HG03039 (cell line): ENCODE results near the gene ARHGAP15.

Source experiments
- ATAC-seq: cut with Tn5 transposase; IDR thresholded peaks from one replicate; pipeline ENCODE4 v1.9.1; 2021; ENCODE audit warnings: mild to moderate bottlenecking, moderate library complexity; ENCODE audit not compliant: unreplicated experiment

ARHGAP15 gene

GRCh38 chr2:143144813-143145455, 15.7 kb downstream of the ARHGAP15 start:
- no peak for ATAC-seq

DNA sequence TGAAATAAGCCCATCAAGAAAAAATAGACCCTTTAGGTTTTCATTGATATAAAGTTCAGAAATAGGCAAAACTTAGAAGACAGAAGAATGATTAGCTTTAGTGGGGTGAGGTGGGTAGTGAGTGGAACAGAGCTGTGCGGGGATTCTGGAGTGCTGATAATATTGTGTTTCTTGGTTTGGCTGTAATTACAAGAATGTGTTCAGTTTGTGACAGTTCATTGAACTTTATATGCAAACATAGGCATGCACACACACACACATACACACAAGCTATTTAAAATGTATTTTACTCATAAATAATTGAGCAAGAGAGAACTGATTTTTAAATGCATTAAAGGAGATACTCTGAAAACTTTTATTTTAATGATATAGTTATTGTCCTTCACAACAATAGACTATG, 17.1 kb downstream of the ARHGAP15 start:
- no peak for ATAC-seq

GRCh38 chr2:143146815-143147530, 17.8 kb downstream of the ARHGAP15 start:
- ATAC-seq = no peak

- no peak for ATAC-seq
Observed at GRCh38 chr2:143148011-143148410, 18.8 kb downstream of the ARHGAP15 start.

DNA sequence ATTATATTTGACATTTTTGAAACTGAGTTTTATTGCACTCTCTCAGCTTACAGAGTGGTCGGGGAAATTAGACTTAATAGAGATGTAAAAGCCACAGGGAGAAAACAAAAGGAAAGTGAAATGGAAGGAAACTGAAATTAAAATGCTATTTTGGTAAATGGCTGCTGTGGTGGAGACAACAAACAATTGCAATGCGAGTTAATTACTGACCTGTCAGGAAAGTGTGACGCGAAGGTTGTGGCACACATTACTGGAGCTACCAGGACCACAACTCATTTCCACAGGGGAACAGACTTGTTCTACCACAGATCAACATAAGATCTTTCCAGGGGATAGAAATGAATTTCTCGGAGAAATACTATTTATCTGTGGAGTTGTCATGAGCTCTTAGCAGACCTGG, 19.5 kb downstream of the ARHGAP15 start:
- no peak for ATAC-seq

GRCh38 chr2:143150287-143150686, 21.1 kb downstream of the ARHGAP15 start:
- ATAC-seq = peak; percentile 65

DNA sequence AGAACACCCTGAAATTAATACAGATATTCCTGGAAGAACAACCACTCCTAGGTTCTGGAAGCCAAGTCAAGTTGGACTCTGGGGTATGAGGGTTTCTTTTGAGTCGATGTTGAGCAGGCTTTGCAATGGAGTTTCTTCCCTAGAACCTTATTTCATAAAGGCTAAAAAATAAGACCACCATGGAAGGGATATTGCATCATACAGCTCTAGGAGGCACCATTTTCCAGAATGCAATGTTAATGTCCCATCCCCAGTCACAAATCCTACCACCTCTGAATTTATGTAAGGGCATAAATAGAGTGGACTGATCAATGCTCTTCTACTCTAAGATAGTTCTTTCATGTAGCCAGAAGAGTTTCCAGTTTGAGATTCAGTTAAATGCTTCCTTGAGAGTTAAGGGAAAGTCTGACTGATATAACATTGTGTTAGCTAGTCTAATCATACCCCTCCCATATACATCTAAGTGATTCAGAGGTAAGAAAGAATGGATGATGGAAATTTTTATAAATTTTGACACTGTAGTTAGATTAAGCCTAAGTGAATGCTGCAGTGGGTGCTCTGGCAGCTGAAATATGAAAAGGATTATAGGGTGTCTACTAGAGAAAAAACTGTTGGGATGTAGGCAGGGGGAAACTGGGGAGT, 22.0 kb downstream of the ARHGAP15 start:
- no peak for ATAC-seq

GRCh38 chr2:143152219-143152618, 23.0 kb downstream of the ARHGAP15 start:
- no peak for ATAC-seq

- ATAC-seq = no peak
Observed at GRCh38 chr2:143152637-143153036, 23.4 kb downstream of the ARHGAP15 start.

DNA sequence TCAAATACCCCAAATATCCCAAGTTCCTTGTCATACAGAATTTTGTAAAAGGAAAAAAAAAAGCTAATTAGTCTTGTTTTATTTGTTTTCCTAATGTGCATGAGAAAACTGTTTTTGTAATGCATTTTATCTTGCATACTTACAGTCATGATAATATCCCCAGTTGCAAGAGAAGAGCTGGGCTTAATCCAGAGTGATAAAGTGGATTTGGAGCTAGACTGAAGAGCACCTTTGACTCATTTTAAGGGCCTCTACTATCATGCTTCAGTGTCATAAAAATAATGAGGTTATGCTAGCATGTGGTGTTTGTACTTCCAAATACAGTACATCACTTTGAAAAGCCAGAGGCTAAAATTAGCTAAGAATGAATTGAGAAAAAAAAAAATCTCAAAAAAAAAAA, 26.4 kb downstream of the ARHGAP15 start:
- ATAC-seq = no peak

DNA sequence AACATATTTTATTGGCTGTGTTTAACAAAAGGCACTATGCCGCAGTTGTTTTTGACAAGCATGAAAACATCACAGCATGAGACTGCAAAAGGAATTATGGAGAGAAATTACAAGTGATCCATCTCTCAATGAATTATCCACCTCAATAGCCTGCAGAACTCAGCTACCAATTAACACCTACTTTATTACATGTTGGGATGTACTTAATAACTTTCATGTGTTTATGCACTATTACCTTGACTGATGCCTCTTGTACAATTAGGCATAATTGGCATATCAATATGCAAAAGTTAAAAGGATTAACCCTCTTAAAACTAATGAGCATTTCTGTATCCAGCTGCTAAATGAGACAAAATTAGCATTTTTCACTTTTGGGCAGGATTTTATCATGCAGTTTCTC, 27.8 kb downstream of the ARHGAP15 start:
- no peak for ATAC-seq

DNA sequence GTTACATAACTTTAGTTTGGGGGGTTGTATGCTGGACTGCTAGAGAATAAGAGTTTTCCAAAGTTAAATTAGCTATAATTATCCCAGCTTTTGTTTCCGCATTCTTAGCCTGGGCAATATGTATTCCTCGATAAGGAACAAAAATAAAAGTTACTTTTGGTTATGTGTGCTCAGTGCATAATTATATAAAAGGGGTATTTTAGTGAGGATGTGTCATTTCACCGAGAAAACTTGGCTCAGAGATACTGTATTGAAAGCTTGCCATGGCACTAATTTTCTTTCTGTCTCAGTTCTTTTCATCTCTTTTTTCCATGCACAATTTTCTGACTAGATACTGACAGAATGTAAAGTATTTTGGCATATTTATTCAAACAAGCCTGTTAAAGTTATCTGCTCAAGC, 28.2 kb downstream of the ARHGAP15 start:
- no peak for ATAC-seq

DNA sequence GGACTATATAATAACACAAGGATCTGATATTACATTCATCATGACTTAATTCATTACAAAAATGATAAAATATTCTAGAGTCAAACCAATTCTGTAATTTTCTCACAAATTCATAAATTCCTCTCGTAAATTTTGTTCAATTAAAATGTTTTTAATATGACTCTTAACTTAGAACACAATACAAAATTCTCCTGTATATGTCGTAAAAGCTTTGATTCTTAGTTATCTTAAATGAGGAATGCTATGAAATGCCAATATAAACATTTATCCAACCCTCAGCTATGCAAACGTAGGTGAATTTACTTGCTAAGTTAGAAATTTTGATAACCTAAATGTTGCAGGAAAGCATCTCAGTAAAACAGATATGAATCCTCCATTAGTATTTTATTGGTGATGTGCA, 28.9 kb downstream of the ARHGAP15 start:
- no peak for ATAC-seq

DNA sequence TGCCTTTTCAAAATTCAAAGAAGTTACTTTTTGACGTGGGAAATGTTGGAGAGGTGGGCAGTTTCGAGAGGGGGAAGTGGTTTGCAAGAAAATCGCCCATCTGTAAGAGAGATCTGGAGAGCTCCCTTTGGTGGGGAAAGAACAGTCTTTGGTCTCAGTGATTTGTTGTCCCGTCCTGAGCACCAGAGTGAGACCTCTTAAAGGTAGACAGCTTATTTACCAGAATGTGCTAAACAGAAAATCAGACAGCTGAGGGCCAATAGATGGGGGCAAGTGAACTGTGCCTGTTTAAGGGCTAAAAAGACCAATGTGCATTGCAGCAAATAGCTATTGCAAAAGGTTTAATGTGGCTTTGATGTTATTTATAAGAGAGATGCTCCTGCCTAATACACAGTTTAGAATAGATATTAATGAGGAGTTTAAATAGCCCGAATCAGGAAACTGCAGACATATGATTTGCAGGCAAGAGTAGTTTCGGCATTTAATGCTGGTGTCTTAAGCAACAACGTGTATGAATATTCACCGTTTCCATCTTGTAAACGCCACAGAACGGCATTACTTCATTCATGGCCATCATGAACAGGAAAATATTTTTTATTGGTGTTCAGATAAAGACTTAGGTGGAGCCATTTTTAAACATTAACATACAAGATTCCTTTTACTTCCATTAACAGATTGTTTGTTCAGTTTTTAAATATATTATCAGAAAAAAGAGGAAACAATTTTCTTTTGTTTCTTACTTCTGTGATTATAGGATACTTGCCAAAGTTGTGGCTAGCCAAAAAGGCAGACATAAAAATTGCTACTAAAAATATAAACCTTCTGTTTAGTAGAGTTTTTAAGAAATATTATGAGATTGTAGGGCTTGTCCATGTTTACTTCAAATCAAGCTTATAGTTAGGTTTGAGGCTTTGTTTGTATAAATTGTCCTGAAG, 29.6 kb downstream of the ARHGAP15 start:
- ATAC-seq = no peak

- no peak for ATAC-seq
Observed at GRCh38 chr2:143159486-143159840, 30.2 kb downstream of the ARHGAP15 start.

- no peak for ATAC-seq
Observed at GRCh38 chr2:143160732-143161707, 31.8 kb downstream of the ARHGAP15 start.

GRCh38 chr2:143162123-143162837, 33.1 kb downstream of the ARHGAP15 start:
- ATAC-seq = peak; percentile 76

DNA sequence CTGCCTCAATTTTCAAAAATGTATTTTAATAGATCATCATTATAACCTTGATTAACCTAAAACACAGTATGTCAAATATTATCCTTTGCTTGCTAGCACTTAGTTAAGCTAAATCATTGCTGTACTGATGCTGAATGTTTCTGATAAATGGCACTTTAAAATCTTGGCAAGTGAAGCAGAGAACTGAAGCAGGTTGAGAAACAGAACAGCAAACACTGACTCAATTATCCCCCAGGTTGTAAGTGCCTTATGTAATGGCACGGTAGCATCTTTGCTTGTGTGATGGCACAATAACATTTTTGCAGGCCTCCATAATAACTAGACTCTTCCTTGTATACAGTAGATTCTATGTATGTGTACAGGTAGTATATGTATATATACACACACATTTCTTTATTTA, 33.8 kb downstream of the ARHGAP15 start:
- no peak for ATAC-seq

DNA sequence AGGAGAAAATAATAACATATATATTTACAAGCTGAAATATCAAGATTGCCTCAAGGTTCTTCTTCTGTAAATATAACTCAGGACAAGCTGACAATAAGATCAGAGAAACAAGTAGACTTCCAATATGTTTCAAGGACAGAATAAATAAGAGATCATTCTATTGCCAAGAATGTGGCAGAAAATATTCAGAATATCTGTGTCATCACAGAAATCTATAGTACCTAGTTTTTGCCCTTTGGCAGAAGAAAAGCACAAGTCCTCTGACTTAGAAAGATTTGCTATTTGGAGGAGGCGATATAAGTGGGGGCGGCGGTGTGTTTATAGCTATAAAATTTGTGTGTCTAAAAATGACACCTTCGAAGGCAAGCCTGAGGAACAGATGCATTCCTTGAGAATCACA, 34.3 kb downstream of the ARHGAP15 start:
- ATAC-seq = no peak
